ENCODE data around the gene KXD1.

KXD1 gene

DNA sequence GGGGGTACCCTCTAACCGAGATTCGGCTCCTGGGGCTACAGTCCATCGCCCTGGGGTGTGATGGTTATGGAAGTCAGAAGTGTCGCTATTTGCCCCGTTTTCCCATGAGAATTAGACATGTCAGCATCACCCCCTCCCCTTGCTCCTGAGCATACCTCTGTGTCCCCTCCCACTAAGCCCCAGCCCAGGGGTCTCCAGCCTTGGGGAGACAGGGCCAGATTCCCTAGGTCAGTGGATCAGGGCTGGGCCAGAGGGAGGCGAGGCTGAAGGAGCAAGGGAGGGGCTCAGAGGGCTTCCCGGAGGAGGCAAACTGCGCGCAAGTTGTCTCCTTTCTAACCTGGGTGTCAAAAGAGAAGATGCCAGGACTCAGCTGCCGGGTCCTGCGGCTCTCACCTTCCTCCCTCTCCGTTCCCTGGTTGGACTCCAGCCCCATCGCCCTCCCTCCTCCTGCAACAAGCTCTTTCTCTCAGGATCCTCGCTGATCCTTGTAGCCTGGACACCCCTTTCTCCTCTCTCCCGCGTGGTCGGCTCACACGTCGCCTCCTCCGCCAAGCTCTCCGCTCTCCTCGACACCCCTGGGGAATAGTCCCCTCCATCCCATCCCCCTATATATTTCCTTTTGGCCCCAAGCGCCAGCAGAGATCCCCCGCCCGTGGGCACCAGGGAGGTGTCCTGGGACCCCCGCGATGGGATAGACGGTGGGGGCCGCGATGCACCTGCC is 54.5 kb downstream of the KXD1 start:
- FAIRE-seq (no peak), DNase-seq (ENCODE audit: low spot score) (no peak)

DNA sequence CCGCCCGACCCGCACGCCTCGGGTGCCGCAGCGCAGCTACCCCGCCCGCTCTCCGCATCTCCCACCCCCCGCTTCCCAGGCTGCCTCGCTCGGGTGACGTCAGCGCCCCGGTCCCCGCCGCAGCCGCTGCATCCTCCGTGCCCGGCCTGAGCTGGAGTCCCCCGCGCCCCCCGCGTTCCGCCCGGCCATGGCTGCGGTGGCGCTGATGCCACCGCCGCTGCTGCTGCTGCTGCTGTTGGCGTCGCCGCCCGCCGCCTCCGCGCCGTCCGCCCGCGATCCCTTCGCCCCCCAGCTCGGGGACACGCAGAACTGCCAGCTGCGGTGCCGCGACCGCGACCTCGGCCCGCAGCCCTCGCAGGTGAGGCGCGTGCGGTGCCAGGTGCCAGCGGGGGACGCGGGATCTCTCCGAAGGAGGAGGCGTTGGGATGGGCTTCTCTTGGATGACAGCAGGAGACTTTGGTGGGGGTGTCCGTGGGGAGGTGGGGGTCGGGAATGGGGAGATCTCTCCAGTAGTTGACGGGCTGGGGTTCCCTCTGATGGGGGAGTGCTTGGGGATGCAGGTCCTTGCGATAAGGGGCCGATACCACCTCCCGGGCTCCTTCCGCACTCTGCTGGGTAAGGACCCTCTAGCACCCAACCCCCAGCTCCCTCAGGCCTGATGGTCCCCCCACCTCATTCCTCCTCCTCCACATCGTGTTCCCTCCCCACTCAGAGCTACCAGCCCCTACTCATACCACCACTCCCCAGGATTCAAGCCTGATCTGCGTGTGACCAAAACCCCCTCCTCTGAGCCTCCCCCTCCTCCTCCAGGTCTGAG is 55.3 kb downstream of the KXD1 start, which contains the start of gene TMEM59L:
TMEM59L (plus strand) TSS at position 99 of the 817 bp plus-strand sequence; CDS start at position 188, 89 bp downstream.
- DNase-seq (ENCODE audit: low spot score), result no peak
- FAIRE-seq, result no peak

- FAIRE-seq (no peak), DNase-seq (ENCODE audit: low spot score) (no peak)
Observed at GRCh38 chr19:18613589-18614234, 56.0 kb downstream of the KXD1 start.

- no peak for FAIRE-seq
Observed at GRCh38 chr19:18616023-18616422, 58.4 kb downstream of the KXD1 start.

DNA sequence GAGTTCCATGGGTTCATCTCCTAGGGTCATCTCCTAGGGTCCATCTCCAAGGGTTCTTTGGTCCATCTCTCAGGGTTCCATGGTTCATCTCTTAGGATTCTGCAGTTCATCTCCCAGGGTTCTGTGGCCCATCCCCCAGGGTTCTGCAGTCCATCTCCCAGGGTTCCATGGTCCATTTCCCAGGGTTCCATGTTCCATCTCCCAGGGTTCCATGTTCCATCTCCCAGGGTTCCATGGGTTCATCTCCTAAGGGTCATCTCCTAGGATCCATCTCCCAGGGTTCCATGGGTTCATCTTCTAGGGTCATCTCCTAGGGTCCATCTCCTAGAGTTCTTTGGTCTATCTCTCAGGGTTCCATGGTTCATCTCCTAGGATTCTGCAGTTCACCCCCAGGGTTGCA is 59.9 kb downstream of the KXD1 start:
- no peak for DNase-seq (ENCODE audit: low spot score)
- FAIRE-seq, result no peak

More at GRCh38 chr19:18616023-18616422, 58.4 kb downstream of the KXD1 start:
- DNase-seq (ENCODE audit: low spot score), result no peak

- FAIRE-seq (no peak), DNase-seq (ENCODE audit: low spot score) (no peak)
Observed at GRCh38 chr19:18618236-18618635, 60.6 kb downstream of the KXD1 start.
